Posterior cingulate gyrus (tissue), 11 donors: ENCODE data around the gene LHFPL6.
A peak's percentile ranks its signal among the peaks of the same experiment; 100 is the strongest.

Experiments used
- DNase-seq, 10 donors: peaks; one replicate each; pipeline versions ENCODE4 v3.0.0 to v3.0.0-alpha.2; 2020 to 2021; ENCODE audit warnings: mixed read lengths in 3 of 10
- intact Hi-C: fragments of 100-400 bp; cut with DNase I; formaldehyde crosslinking; loops from one replicate; pipeline ENCODE4 v1.15.1; 2023

The LHFPL6 gene

GRCh38 chr13:39522329-39522728 lies 80.7 kb downstream of the LHFPL6 start:
- intact Hi-C loops = no loop called here
- DNase-seq = no peak

GRCh38 chr13:39521701-39522100 lies 81.3 kb downstream of the LHFPL6 start:
- intact Hi-C loops = no loop called here
- DNase-seq = no peak

GRCh38 chr13:39516096-39516495 lies 86.9 kb downstream of the LHFPL6 start:
- intact Hi-C loops = no loop called here
- no peak for DNase-seq

GRCh38 chr13:39515224-39515714 lies 87.7 kb downstream of the LHFPL6 start:
- intact Hi-C loops = no loop called here
- no peak for DNase-seq

GRCh38 chr13:39512687-39513086 lies 90.3 kb downstream of the LHFPL6 start:
- DNase-seq = no peak
- intact Hi-C loops = no loop called here

- DNase-seq = no peak
- intact Hi-C loops = no loop called here
Measured at GRCh38 chr13:39510316-39510695, 92.7 kb downstream of the LHFPL6 start.

- DNase-seq = no peak
- intact Hi-C loops = no loop called here
Measured at GRCh38 chr13:39509616-39510315, 93.2 kb downstream of the LHFPL6 start.

- intact Hi-C loops = no loop called here
- DNase-seq = no peak
Measured at GRCh38 chr13:39506559-39507390, 96.2 kb downstream of the LHFPL6 start.

- no peak for DNase-seq
- intact Hi-C loops = no loop called here
Measured at GRCh38 chr13:39505151-39505550, 97.8 kb downstream of the LHFPL6 start.

GRCh38 chr13:39503048-39503447 lies 99.9 kb downstream of the LHFPL6 start:
- no peak for DNase-seq
- intact Hi-C loops = no loop called here

- intact Hi-C loops = no loop called here
- peak in 4 of 10 donors; percentile 9 to 55 (median 21) for DNase-seq
Measured at GRCh38 chr13:39501702-39502324, 101.2 kb downstream of the LHFPL6 start.

GRCh38 chr13:39499604-39500003 lies 103.4 kb downstream of the LHFPL6 start:
- intact Hi-C loops = no loop called here
- DNase-seq = no peak

- intact Hi-C loops = no loop called here
- DNase-seq = no peak
Measured at GRCh38 chr13:39498471-39499114, 104.4 kb downstream of the LHFPL6 start.

- intact Hi-C loops = no loop called here
- no peak for DNase-seq
Measured at GRCh38 chr13:39496506-39496905, 106.5 kb downstream of the LHFPL6 start.

GRCh38 chr13:39494633-39495032 lies 108.4 kb downstream of the LHFPL6 start:
- intact Hi-C loops = no loop called here
- DNase-seq = no peak

GRCh38 chr13:39494006-39494405 lies 109.0 kb downstream of the LHFPL6 start:
- intact Hi-C loops = no loop called here
- no peak for DNase-seq

- intact Hi-C loops = no loop called here
- DNase-seq = no peak
Measured at GRCh38 chr13:39490136-39490535, 112.9 kb downstream of the LHFPL6 start.

- DNase-seq = no peak
- intact Hi-C loops = no loop called here
Measured at GRCh38 chr13:39486758-39487157, 116.2 kb downstream of the LHFPL6 start.

- DNase-seq = no peak
- intact Hi-C loops = no loop called here
Measured at GRCh38 chr13:39485314-39485700, 117.7 kb downstream of the LHFPL6 start.

- DNase-seq = no peak
- intact Hi-C loops = no loop called here
Measured at GRCh38 chr13:39484506-39485313, 118.3 kb downstream of the LHFPL6 start.
